ENCODE measurements around the gene PTCHD1. TPM values are rescaled to one million over a fixed set of nuclear protein-coding genes. Genes with fewer than 3 reads are reported as not detected.

Gene PTCHD1
- polyA plus RNA-seq, 1 donor: 0.37 TPM

- no peak for DNase-seq
These were observed 10.2 kb downstream of the PTCHD1 start for GRCh38 chrX:23344904-23345271.

- DNase-seq: no peak
These were observed 21.5 kb downstream of the PTCHD1 start for GRCh38 chrX:23356189-23356588.

- DNase-seq: no peak
These were observed 29.8 kb downstream of the PTCHD1 start for GRCh38 chrX:23364416-23364815.

GRCh38 chrX:23365541-23365940, 30.9 kb downstream of the PTCHD1 start:
- DNase-seq: no peak

- no peak for DNase-seq
These were observed 32.3 kb downstream of the PTCHD1 start for GRCh38 chrX:23366914-23367313.

GRCh38 chrX:23369027-23369426, 34.4 kb downstream of the PTCHD1 start:
- no peak for DNase-seq

- no peak for DNase-seq
These were observed 37.7 kb downstream of the PTCHD1 start for GRCh38 chrX:23372220-23372902.

- DNase-seq: no peak
These were observed 38.6 kb downstream of the PTCHD1 start for GRCh38 chrX:23373129-23373804.

GRCh38 chrX:23374291-23374690, 39.6 kb downstream of the PTCHD1 start:
- DNase-seq: no peak

- no peak for DNase-seq
These were observed 41.9 kb downstream of the PTCHD1 start for GRCh38 chrX:23376581-23376980.

GRCh38 chrX:23380581-23380980, 45.9 kb downstream of the PTCHD1 start:
- no peak for DNase-seq

- no peak for DNase-seq
These were observed 46.7 kb downstream of the PTCHD1 start for GRCh38 chrX:23381099-23382087.

GRCh38 chrX:23382572-23382971, 47.9 kb downstream of the PTCHD1 start:
- no peak for DNase-seq

GRCh38 chrX:23383411-23383810, 48.8 kb downstream of the PTCHD1 start:
- DNase-seq: no peak

GRCh38 chrX:23385242-23385641, 50.6 kb downstream of the PTCHD1 start:
- no peak for DNase-seq

GRCh38 chrX:23386260-23386659, 51.6 kb downstream of the PTCHD1 start:
- no peak for DNase-seq

- no peak for DNase-seq
These were observed 52.1 kb downstream of the PTCHD1 start for GRCh38 chrX:23386726-23387125.

- DNase-seq: no peak
These were observed 53.0 kb downstream of the PTCHD1 start for GRCh38 chrX:23387550-23388184.

GRCh38 chrX:23389196-23389792, 54.6 kb downstream of the PTCHD1 start:
- no peak for DNase-seq

- DNase-seq: peak; percentile 25
These were observed 56.3 kb downstream of the PTCHD1 start for GRCh38 chrX:23390979-23391378.

GRCh38 chrX:23392195-23392594, 57.5 kb downstream of the PTCHD1 start:
- no peak for DNase-seq

GRCh38 chrX:23394421-23394820, 59.8 kb downstream of the PTCHD1 start:
- no peak for DNase-seq

Data from left kidney (tissue), 2 donors.